GM23338 (cell line): ENCODE measurements around the gene CST11. TPM values are rescaled to one million over a fixed set of nuclear protein-coding genes. Genes with fewer than 3 reads are reported as not detected.
A peak's percentile ranks its signal among the peaks of the same experiment; 100 is the strongest.

Experiments
- ATAC-seq: fragments of 200-7000 bp; cut with Tn5 transposase; 3 replicates; pipeline ENCODE4 v1.9.1; 2020
- DNase-seq: peaks from one replicate; pipeline ENCODE4 v3.0.0-alpha.2; 2015; ENCODE audit warnings: low spot score
- H2AFZ ChIP-seq: fragments of 200-600 bp; sonication (generic); 2 replicates; pipeline ENCODE4 v1.8.0; 2016; ENCODE audit warnings: antibody characterized with exemption, mild to moderate bottlenecking, moderate library complexity
- H3F3A ChIP-seq: fragments of 200-600 bp; sonication (generic); replicated peaks from 2 replicates; pipeline ENCODE4 v1.8.0; 2017; ENCODE audit warnings: antibody characterized with exemption, mixed run types, low read depth
- H3K27ac ChIP-seq: fragments of 200-600 bp; sonication (generic); 2 replicates; pipeline ENCODE4 v1.6.1; 2016; ENCODE audit warnings: low read depth
- H3K27me3 ChIP-seq: fragments of 200-600 bp; sonication (generic); 2 replicates; pipeline ENCODE4 v1.8.0; 2016; ENCODE audit warnings: mild to moderate bottlenecking, mixed run types, moderate library complexity; ENCODE audit not compliant: insufficient read depth
- H3K36me3 ChIP-seq: fragments of 200-600 bp; sonication (generic); 2 replicates; pipeline ENCODE4 v1.8.0; 2016; ENCODE audit warnings: mild to moderate bottlenecking; ENCODE audit not compliant: insufficient read depth
- H3K4me1 ChIP-seq: fragments of 200-600 bp; sonication (generic); 2 replicates; pipeline ENCODE4 v1.8.0; 2016; ENCODE audit warnings: mild to moderate bottlenecking, moderate library complexity; ENCODE audit not compliant: insufficient read depth
- H3K4me2 ChIP-seq: fragments of 200-600 bp; sonication (generic); 2 replicates; pipeline ENCODE4 v1.7.1; 2017; ENCODE audit warnings: mixed run types
- H3K4me3 ChIP-seq: fragments of 200-600 bp; sonication (generic); 2 replicates; pipeline ENCODE4 v1.6.1; 2016; ENCODE audit warnings: mixed run types
- H3K79me2 ChIP-seq: fragments of 200-600 bp; sonication (generic); replicated peaks from 2 replicates; pipeline ENCODE4 v1.8.0; 2017; ENCODE audit warnings: mild to moderate bottlenecking; ENCODE audit not compliant: insufficient read depth
- H3K9me2 ChIP-seq: fragments of 200-600 bp; sonication (generic); 2 replicates; pipeline ENCODE4 v1.8.0; 2017; ENCODE audit not compliant: insufficient read depth
- H4K20me1 ChIP-seq: fragments of 200-600 bp; sonication (generic); replicated peaks from 2 replicates; pipeline ENCODE4 v1.8.0; 2017; ENCODE audit warnings: mild to moderate bottlenecking; ENCODE audit not compliant: insufficient read depth
- H3K27ac Mint-ChIP-seq: 2 replicates; pipeline ENCODE4 v1.8.0; 2020; ENCODE audit warnings: inconsistent platforms, mild to moderate bottlenecking, moderate library complexity, mixed read lengths
- H3K27me3 Mint-ChIP-seq: 3 replicates; pipeline ENCODE4 v1.8.0; 2022; ENCODE audit warnings: low read depth, mild to moderate bottlenecking, moderate library complexity, mixed read lengths, inconsistent platforms; ENCODE audit not compliant: insufficient read depth, poor library complexity
- H3K36me3 Mint-ChIP-seq: 3 replicates; pipeline ENCODE4 v1.8.0; 2021; ENCODE audit warnings: low read depth, mild to moderate bottlenecking, inconsistent platforms, moderate library complexity, mixed read lengths
- H3K4me1 Mint-ChIP-seq: 3 replicates; pipeline ENCODE4 v1.8.0; 2020; ENCODE audit warnings: mild to moderate bottlenecking, inconsistent platforms, mixed read lengths
- H3K4me3 Mint-ChIP-seq: 3 replicates; pipeline ENCODE4 v1.8.0; 2021; ENCODE audit warnings: moderate library complexity, mild to moderate bottlenecking, inconsistent platforms, mixed read lengths
- H3K9me3 Mint-ChIP-seq: 3 replicates; pipeline ENCODE4 v1.8.0; 2020; ENCODE audit warnings: moderate library complexity, mild to moderate bottlenecking, inconsistent platforms, mixed read lengths
- EZH2 ChIP-seq: fragments of 200-600 bp; sonication (generic); IDR thresholded peaks from one replicate; pipeline ENCODE4 v1.8.0; 2017; ENCODE audit warnings: antibody characterized with exemption, mild to moderate bottlenecking, low read depth; ENCODE audit not compliant: unreplicated experiment
- EZH2phosphoT487 ChIP-seq: fragments of 200-600 bp; sonication (generic); IDR thresholded peaks from one replicate; pipeline ENCODE4 v1.8.1; 2018; ENCODE audit warnings: antibody characterized with exemption; ENCODE audit not compliant: unreplicated experiment
- JUNB ChIP-seq: IDR thresholded peaks from one replicate; pipeline ENCODE4 v1.6.1; 2016; ENCODE audit warnings: antibody characterized with exemption; ENCODE audit not compliant: unreplicated experiment
- POLR2AphosphoS5 ChIP-seq: IDR thresholded peaks from 2 replicates; pipeline ENCODE4 v1.6.1; 2016; ENCODE audit warnings: antibody characterized with exemption, low read depth
- STAT1 ChIP-seq: IDR thresholded peaks from one replicate; pipeline ENCODE4 v1.6.1; 2016; ENCODE audit warnings: antibody characterized with exemption; ENCODE audit not compliant: unreplicated experiment
- ZNF331 ChIP-seq: fragments of 250-450 bp; sonication (Bioruptor Pico); IDR thresholded peaks from 2 replicates; pipeline ENCODE4 v1.5.0; 2020; ENCODE audit warnings: low read depth, mild to moderate bottlenecking, moderate library complexity
- polyA plus RNA-seq: library from polyadenylated mRNA; unstranded; fragments of >200 nt; fragmentation: Nextera tagmentation; extraction: Ambion mirVana; gene quantifications from 2 replicates; pipeline ENCODE4 v1.2.1, GENCODE V29; 2016
- total RNA-seq: library from RNA; depleted of rRNA; stranded (reverse); fragments of >200 nt; shearing (Covaris generic); gene quantifications from 2 replicates; pipeline ENCODE4 v1.2.3, GENCODE V29; 2014
- TF ChIP-seq, protein P1 (sequence below): IDR thresholded peaks from one replicate; pipeline ENCODE4 v1.6.1; 2018; ENCODE audit warnings: antibody characterized with exemption; ENCODE audit not compliant: unreplicated experiment
- TF ChIP-seq, protein P2 (sequence below): fragments of 250-450 bp; sonication (Bioruptor Pico); IDR thresholded peaks from 2 replicates; pipeline ENCODE4 v1.5.0; 2020; ENCODE audit warnings: mild to moderate bottlenecking, moderate library complexity
- TF ChIP-seq, protein P3 (sequence below), 2 experiments: fragments of 200-600 bp in 1 of 2; sonication (generic) in 1 of 2; conservative IDR thresholded peaks; 2 replicates each; pipeline versions ENCODE4 v1.5.1 to v1.6.1; 2016 to 2017; ENCODE audit warnings: antibody characterized with exemption in 2 of 2, low read depth in 2 of 2, mild to moderate bottlenecking in 2 of 2, moderate library complexity in 1 of 2

The CST11 gene
- total and polyA plus RNA-seq, 2 experiments from 2014 or later, result not detected

DNA sequence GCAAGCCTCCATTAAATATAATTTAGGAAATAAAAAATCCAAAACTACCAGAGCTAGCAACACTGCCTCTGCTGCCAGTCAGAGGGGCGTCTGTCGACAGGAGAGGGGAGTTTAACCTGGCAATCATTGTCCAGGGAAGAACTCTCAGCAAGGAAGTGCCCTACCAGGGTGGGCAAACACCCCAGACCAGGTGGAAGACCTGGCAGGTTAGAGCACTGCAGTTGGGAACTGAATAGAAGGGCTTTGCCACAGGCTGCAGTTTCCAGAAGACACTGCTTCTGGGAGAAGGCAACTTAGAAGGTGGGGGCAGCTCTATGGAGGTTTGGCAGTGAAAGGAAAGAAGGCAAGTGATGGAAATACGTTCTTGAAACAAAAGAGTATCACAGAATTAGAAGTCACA is 42.9 kb downstream of the CST11 start:
- peaks cover 17% of the 10 kb centered on the region for H3K4me1 ChIP-seq
- no peaks in the 10 kb centered on the region for H3K9me3 Mint-ChIP-seq
- no peak overlapping the region for H3K27ac ChIP-seq
- TF ChIP-seq EZH2phosphoT487 (no peak), EZH2 (no peak), STAT1 (no peak), POLR2AphosphoS5 (no peak)
- H3K36me3 Mint-ChIP-seq, result no peaks in the 10 kb centered on the region
- ATAC-seq, result peak; percentile 61
- no peaks in the 10 kb centered on the region for H3K9me2 ChIP-seq
- H3K4me3 ChIP-seq, result no peak overlapping the region
- H3K27me3 Mint-ChIP-seq, result no peaks in the 10 kb centered on the region
- no peak overlapping the region for H3K27ac Mint-ChIP-seq
- H3K4me1 Mint-ChIP-seq, result peaks cover 13% of the 10 kb centered on the region; the same call in 2 of the 3 replicates
- H3K36me3 ChIP-seq, result no peaks in the 10 kb centered on the region
- H3F3A ChIP-seq, result no peaks in the 10 kb centered on the region
- no peak overlapping the region for H3K4me3 Mint-ChIP-seq
- peak; percentile 11 for DNase-seq
- H4K20me1 ChIP-seq, result peaks cover 54% of the 10 kb centered on the region
- no peak overlapping the region for H3K4me2 ChIP-seq
- H3K79me2 ChIP-seq, result peaks cover 100% of the 10 kb centered on the region
- no peak overlapping the region for H2AFZ ChIP-seq
- no peaks in the 10 kb centered on the region for H3K27me3 ChIP-seq

DNA sequence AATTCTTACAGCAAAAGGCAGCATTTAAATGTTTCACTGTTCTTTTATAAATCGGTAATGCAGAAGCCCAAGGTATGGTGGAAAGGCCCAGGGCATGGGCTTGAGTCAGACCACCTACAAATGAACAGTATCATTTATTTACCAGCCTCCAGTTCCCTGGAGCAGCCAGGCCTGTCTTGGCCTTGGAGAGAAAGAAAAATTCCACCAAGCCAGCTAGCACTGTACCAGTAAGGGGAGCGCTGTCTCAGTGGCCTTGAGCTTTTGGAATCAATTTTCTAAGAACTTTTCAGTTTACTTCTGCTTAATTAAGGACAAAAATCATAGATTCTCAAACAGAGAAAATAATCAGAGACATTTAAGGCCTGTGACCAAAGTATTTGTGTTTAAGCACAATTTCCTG is 43.7 kb downstream of the CST11 start:
- Histone ChIP-seq H3K27me3 (no peaks in the 10 kb centered on the region), H3K36me3 (no peaks in the 10 kb centered on the region), H3K4me1 (peaks cover 17% of the 10 kb centered on the region), H3K79me2 (peaks cover 100% of the 10 kb centered on the region), H3K9me2 (no peaks in the 10 kb centered on the region), H2AFZ (no peak overlapping the region), H3K4me2 (no peak overlapping the region), H3K4me3 (no peak overlapping the region), H3K27ac (no peak overlapping the region), H4K20me1 (peaks cover 61% of the 10 kb centered on the region), H3F3A (no peaks in the 10 kb centered on the region)
- ATAC-seq (no peak), DNase-seq (no peak)
- no peak overlapping the region for H3K4me3 Mint-ChIP-seq
- H3K4me1 Mint-ChIP-seq, result peaks cover 13% of the 10 kb centered on the region; the same call in 2 of the 3 replicates
- no peaks in the 10 kb centered on the region for H3K27me3 Mint-ChIP-seq
- H3K36me3 Mint-ChIP-seq, result no peaks in the 10 kb centered on the region
- H3K27ac Mint-ChIP-seq, result no peak overlapping the region
- H3K9me3 Mint-ChIP-seq, result no peaks in the 10 kb centered on the region
- no peak for TF ChIP-seq POLR2AphosphoS5
- no peak for TF ChIP-seq JUNB
- TF ChIP-seq ZNF331, result no peak
- TF ChIP-seq, protein P1, sequence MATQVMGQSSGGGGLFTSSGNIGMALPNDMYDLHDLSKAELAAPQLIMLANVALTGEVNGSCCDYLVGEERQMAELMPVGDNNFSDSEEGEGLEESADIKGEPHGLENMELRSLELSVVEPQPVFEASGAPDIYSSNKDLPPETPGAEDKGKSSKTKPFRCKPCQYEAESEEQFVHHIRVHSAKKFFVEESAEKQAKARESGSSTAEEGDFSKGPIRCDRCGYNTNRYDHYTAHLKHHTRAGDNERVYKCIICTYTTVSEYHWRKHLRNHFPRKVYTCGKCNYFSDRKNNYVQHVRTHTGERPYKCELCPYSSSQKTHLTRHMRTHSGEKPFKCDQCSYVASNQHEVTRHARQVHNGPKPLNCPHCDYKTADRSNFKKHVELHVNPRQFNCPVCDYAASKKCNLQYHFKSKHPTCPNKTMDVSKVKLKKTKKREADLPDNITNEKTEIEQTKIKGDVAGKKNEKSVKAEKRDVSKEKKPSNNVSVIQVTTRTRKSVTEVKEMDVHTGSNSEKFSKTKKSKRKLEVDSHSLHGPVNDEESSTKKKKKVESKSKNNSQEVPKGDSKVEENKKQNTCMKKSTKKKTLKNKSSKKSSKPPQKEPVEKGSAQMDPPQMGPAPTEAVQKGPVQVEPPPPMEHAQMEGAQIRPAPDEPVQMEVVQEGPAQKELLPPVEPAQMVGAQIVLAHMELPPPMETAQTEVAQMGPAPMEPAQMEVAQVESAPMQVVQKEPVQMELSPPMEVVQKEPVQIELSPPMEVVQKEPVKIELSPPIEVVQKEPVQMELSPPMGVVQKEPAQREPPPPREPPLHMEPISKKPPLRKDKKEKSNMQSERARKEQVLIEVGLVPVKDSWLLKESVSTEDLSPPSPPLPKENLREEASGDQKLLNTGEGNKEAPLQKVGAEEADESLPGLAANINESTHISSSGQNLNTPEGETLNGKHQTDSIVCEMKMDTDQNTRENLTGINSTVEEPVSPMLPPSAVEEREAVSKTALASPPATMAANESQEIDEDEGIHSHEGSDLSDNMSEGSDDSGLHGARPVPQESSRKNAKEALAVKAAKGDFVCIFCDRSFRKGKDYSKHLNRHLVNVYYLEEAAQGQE, result no peak
- no peak for TF ChIP-seq EZH2
- TF ChIP-seq, protein P2, sequence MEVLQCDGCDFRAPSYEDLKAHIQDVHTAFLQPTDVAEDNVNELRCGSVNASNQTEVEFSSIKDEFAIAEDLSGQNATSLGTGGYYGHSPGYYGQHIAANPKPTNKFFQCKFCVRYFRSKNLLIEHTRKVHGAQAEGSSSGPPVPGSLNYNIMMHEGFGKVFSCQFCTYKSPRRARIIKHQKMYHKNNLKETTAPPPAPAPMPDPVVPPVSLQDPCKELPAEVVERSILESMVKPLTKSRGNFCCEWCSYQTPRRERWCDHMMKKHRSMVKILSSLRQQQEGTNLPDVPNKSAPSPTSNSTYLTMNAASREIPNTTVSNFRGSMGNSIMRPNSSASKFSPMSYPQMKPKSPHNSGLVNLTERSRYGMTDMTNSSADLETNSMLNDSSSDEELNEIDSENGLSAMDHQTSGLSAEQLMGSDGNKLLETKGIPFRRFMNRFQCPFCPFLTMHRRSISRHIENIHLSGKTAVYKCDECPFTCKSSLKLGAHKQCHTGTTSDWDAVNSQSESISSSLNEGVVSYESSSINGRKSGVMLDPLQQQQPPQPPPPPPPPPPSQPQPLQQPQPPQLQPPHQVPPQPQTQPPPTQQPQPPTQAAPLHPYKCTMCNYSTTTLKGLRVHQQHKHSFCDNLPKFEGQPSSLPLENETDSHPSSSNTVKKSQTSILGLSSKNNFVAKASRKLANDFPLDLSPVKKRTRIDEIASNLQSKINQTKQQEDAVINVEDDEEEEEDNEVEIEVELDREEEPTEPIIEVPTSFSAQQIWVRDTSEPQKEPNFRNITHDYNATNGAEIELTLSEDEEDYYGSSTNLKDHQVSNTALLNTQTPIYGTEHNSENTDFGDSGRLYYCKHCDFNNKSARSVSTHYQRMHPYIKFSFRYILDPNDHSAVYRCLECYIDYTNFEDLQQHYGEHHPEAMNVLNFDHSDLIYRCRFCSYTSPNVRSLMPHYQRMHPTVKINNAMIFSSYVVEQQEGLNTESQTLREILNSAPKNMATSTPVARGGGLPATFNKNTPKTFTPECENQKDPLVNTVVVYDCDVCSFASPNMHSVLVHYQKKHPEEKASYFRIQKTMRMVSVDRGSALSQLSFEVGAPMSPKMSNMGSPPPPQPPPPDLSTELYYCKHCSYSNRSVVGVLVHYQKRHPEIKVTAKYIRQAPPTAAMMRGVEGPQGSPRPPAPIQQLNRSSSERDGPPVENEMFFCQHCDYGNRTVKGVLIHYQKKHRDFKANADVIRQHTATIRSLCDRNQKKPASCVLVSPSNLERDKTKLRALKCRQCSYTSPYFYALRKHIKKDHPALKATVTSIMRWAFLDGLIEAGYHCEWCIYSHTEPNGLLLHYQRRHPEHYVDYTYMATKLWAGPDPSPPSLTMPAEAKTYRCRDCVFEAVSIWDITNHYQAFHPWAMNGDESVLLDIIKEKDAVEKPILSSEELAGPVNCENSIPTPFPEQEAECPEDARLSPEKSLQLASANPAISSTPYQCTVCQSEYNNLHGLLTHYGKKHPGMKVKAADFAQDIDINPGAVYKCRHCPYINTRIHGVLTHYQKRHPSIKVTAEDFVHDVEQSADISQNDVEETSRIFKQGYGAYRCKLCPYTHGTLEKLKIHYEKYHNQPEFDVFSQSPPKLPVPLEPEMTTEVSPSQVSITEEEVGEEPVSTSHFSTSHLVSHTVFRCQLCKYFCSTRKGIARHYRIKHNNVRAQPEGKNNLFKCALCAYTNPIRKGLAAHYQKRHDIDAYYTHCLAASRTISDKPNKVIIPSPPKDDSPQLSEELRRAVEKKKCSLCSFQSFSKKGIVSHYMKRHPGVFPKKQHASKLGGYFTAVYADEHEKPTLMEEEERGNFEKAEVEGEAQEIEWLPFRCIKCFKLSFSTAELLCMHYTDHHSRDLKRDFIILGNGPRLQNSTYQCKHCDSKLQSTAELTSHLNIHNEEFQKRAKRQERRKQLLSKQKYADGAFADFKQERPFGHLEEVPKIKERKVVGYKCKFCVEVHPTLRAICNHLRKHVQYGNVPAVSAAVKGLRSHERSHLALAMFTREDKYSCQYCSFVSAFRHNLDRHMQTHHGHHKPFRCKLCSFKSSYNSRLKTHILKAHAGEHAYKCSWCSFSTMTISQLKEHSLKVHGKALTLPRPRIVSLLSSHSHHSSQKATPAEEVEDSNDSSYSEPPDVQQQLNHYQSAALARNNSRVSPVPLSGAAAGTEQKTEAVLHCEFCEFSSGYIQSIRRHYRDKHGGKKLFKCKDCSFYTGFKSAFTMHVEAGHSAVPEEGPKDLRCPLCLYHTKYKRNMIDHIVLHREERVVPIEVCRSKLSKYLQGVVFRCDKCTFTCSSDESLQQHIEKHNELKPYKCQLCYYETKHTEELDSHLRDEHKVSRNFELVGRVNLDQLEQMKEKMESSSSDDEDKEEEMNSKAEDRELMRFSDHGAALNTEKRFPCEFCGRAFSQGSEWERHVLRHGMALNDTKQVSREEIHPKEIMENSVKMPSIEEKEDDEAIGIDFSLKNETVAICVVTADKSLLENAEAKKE (CRISPR knock-in tag), result no peak
- TF ChIP-seq EZH2phosphoT487, result no peak
- TF ChIP-seq, protein P3, sequence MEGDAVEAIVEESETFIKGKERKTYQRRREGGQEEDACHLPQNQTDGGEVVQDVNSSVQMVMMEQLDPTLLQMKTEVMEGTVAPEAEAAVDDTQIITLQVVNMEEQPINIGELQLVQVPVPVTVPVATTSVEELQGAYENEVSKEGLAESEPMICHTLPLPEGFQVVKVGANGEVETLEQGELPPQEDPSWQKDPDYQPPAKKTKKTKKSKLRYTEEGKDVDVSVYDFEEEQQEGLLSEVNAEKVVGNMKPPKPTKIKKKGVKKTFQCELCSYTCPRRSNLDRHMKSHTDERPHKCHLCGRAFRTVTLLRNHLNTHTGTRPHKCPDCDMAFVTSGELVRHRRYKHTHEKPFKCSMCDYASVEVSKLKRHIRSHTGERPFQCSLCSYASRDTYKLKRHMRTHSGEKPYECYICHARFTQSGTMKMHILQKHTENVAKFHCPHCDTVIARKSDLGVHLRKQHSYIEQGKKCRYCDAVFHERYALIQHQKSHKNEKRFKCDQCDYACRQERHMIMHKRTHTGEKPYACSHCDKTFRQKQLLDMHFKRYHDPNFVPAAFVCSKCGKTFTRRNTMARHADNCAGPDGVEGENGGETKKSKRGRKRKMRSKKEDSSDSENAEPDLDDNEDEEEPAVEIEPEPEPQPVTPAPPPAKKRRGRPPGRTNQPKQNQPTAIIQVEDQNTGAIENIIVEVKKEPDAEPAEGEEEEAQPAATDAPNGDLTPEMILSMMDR (conservative IDR thresholded peaks at IDR 0.05; ENCODE audit: low read depth in 2 of 2), result no peak
